Activated CD4-positive, alpha-beta T cell treated with anti-CD3 and anti-CD28 coated beads, Interleukin-2, amount 50 U/mL, for 1 hour (primary cell): Measurements from ENCODE around the gene CORO1C.
"Not testable (repeated sequence)": the region's sequence is repeated elsewhere in the genome, so short reads cannot be mapped to it uniquely, and the experiment has no call there.

ENCODE experiments used
- DNase-seq: peaks from one replicate; pipeline ENCODE4 v3.0.0-alpha.2; 2020

CORO1C gene

DNA sequence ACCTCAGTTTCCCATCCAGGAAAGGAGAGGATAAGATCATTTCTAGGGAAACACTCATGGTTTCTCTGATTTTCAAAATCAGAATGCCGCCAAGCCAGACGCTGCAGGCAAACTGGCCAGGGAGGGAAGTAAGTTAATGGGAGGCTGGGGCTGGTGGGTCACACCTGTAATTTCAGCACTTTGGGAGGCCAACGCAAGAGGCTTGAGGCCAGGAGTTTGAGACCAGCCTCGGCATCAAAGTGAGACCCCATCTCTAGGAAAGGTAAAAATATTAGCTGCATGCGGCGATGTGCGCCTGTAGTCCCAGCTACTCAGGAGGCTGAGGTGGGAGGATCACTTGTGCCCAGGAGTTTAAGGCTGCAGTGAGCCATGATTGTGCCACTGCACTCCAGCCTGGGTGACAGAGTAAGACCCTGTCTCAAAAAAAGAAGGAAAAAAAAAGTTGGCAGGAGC lies 98.2 kb downstream of the CORO1C start:
- no peak for DNase-seq

DNA sequence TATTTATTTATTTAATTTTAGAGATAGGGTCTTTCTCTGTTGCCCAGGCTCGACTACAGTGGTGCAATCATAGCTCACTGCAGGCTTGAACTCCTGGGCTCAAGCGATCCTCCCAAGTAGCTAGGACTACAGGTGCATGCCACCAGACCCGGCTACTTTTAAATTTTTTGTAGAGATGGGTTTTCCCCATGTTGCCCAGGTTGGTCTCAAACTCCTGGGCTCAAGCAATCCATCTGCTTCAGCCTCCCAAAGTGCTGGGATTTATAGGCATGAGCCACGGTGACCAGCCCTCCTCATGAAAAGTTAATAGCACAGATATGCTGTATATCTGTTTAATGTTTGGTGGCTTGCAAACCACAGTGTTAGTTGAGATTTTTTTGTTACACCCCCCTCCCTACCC lies 100.1 kb downstream of the CORO1C start:
- DNase-seq: not testable (repeated sequence)

DNA sequence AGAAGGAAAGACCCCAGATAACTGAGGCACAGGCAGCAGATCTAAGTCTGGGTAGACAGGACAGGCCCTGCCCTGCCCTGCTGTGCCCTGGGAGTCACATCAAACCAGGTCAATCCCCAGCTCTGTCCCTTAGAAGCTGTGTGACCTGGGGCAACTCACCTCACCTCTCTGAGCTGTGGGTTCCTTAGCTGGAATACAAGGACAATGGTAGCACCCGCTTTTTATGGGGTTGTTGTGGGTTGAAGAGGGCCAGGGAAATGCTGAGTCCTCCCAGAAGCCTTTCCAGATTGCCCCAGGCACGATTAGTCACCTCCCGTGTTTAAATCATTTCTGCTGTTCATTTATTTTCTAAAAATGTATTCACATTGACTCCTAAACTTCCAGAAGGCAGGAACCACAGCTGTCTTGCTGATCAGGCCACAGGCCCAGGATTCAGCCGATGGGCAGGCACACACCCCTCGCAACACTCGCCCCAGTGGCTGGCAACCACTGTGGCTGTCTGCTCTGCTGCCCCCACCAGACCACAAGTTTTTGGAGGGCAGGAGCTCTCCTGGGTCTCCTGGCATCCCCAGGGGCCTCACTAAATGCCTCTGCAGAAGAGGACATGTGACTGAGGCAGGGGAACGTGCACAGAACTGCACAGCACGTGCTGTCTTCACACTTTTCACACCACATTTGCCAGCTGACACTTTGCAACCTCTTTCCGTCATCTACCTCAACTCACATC lies 100.7 kb downstream of the CORO1C start:
- DNase-seq: no peak

DNA sequence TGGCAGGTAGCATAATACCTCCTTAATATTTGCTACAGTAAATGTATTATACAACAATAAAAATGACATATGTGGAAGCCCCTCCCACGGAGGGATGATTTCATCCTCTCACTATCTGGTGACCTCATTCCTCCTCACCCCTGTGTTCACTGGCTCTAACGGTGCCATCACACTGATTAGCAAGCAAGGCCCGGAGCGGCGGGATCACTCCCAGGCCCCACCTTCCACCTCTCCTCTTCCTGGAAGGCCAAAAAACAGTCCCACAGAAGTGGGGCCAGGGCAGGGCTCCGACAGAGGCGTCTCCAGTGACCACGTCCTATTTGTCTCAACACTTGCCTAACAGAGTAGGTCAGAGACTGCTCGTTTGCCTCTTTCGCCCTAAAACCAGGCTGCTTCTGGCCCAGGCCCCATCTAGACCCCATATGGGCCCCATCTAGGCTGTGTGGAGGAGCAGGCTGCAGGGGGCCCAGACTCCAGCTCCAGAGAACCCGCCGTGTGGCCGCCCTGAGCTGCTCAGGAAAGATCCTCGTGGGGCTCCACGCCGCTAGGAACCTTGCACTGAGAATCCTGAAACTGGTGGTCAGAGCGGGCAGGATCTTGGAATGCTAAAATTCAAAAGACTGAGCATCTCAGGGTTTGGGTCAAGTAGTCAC lies 101.4 kb downstream of the CORO1C start:
- DNase-seq: peak; percentile 47

DNA sequence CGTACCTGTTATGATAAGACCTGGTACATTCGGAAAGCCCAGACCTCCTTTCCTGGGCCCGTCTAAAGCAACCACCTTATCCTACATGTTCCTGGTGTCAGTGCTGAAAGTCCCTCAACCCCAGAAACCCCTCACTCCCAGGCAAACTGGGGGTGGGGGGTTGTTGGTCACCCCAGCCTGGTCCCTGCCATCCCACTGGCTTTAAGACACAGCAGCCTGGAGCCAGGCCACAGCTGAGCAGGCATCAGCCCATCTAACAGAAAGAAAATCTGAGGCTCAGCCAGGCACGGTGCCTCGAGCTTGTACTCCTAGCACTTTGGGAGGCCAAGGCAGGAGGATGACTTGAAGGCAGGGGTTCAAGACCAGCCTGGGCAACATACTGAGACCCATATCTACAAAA lies 102.2 kb downstream of the CORO1C start:
- no peak for DNase-seq

DNA sequence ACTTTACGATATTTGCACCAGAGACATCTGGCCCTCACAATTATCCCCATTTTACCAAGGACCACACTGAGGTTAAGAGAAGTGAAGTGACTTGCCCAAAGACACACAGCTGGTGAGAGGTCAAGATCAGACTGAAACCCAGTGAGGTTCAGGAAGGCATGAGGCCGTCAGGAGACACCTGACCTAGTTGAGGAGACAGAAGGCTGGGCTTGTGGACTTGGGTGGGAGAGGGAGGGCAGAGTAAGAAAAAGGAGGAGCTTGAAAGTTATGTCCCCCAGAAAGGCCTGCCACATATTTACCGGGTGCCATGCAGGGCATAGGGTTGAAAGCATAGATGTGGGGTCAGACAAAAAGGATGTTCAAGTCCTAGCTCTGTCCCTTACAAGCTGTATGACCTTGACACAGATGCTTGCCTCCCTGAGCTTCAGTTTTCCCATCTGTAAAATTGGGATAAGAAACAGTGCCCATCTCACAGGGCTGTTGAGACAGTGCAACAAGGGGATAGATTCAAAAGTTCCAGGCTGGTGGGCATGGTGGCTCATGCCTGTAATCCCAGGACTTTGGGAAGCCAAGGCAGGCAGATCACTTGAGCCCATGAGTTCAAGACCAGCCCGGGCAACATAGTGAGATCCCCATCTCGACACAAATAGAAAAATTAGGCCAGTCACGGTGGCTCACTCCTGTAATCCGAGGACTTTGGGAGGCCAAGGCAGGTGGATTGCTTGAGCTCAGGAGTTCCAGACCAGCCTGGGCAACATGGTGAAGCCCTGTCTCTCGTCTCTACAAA lies 104.0 kb downstream of the CORO1C start:
- DNase-seq: no peak

DNA sequence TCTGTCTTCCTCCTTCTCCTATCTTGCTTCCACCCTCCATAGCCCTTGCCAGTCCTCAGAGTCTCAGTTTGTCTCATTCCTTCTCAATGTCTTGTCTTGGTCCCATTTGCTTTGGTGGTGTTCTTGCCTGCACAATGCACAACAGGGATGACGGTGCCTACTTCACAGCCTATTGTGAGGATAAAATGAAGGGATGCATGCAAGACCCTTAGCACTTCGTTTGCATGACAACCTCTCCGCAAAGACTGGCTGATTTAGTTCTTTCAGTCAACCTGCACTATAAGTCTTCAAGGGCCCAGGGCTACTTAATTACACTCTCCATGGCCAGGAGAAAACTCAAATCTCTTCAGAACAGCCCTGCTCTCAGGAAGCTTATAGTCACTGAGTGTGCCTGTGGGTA lies 106.1 kb downstream of the CORO1C start:
- no peak for DNase-seq

DNA sequence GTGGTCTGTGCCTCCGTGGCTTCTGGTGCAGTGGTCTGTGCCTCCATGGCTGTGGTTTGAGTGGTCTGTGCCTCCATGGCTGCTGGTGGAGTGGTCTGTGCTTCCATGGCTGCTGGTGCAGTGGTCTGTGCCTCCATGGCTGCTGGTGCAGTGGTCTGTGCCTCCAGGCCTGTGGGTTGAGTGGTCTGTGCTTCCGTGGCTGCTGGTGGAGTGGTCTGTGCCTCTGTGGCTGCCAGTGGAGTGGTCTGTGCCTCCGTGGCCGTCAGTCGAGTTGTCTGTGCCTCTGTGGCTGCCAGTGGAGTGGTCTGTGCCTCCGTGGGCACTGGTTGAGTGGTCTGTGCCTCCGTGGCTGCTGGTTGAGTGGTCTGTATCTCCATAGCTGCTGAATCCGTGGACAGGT lies 107.7 kb downstream of the CORO1C start:
- no peak for DNase-seq

DNA sequence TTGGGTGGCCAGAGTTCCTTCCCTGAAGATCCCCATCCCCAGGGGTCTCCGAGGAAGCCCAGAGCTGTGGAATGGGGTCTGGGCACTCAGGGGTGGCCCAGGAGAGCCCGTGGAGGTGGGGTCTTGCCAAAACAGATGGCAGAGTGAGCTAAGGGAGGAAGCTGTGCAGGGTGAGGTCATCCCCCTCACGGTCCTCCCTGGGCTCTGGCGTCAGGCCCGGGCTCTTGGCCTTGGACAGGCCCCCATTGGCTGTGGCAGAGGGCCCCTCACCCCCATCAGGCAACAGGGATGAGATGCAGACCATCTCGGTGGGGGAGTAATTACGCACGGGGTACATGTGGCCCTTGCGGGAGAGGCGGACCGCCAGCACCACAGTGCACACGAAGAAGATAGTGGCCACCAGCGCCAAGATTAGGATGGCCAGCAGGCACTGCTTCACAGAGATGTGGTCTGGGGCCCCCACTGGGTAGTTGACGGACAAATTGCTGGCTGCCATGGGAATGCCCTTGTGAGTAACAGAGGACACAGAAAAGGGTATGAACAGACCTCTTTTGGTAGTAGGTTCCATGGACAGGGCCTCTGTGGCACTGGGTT lies 108.3 kb downstream of the CORO1C start:
- DNase-seq: no peak

DNA sequence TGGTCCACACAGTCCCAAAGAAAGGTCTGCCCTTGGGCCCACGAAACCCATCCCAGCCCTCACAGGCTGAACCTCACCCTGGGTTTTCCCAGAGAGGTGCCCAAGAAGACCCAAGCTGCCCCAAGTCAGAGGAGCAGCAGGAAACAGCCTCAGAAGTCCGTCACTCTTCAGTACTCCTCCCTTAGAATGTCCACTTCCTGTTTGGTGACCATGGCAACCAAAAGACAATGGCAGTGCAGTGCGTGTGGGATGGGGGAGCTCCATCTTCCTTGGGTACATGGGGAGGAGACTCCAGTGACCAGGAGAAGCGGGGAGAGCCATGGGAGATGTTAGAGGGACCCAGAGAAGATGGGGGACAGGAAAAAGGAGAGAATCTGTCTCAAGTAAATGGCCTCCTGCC lies 108.9 kb downstream of the CORO1C start:
- DNase-seq: no peak

DNA sequence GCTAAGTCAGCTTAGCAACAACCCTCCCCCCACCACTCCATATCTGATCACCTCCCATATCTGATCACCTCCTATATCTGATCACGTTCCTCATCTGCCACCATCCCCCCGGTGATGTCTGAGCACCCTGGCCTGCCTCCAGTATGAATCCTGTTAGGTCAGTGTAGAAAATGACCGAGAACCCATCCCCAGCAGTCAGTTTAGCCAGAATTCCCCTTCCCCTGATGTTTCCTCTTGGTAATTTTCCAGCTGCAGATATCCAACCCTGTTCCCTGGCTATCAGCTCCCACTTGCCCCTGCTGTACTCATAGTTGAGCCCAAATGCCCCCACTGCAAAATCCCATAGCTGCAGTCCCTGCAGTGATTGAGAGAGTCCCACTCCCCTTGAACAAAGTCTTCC lies 110.2 kb downstream of the CORO1C start:
- no peak for DNase-seq

DNA sequence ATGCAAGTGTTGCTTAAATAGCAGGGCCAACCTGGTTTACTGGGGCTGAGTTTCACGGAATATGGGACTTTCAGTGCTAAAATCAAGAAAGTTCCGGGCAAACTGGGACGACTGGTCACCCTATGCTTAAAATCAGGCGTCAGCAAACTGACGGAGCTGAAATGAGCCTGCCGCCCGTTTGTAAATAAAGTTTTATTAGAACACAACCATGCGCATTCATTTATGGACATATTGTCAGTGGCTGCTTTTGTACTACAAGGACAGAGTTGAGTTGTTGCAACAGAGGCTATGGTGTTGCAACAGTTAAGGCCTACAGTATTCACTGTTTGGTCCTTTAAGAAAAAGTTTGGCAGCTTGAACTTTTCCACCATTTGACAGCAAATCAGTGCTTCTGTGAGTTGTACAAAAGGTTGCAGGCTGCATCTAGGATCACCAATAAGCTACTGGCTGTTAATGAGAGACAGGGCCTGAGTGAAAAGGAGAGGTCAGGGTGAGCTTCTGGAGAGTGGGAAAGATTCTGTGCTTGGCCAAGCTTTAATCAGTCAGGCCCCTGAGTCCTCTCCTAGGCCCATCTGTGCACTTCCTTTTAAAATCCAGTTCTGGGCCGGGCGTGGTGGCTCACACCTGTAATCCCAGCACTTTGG lies 111.0 kb downstream of the CORO1C start:
- DNase-seq: no peak

DNA sequence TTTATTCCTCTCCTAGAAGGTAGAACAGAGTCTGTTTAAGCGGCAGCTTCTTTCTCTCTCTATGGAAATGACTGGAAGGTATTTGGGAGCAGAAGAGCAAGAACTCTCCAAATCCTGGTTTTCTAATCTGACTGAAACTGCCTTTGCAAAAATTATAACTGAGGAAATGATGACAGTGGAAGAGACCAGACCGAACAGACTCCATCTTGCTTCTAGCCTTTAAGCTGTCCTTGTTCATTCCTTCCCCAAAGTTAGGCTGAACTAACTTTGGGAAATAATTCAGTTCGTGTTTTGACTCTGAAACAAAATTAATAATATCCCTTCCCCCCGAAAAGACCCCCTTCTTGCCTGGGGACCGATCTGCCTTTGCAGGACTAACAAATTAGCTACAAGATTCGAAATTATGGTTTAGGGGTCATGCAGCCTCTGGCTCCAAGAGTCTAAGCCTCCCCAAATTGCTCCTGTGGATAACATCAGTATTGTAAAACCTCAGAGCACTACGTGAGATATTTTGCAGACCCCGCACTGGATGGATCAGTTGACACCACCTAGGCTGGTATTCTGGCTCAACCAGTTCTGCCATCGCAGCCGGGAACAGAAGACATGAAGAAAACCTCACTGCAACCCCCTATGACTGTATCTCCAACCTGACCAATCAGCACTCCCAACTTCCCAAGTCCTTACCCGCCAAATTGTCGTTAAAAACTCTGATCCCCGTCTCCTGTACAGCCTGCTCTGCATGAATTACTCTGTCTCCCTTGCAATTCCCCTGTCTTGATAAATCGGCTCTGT lies 111.8 kb downstream of the CORO1C start:
- DNase-seq: no peak

DNA sequence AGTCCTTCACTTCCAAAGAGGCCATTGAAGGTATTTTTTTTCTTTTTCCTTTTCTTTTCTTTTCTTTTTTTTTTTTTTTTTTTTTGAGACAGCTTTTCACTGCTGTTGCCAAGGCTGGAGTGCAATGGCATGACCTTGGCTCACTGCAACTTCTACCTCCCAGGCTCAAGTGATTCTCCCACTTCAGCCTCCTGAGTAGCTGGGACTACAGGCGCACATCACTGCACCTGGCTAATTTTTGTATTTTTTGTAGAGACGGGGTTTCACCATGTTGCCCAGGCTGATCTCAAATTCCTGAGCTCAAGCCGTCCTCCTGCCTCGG lies 112.4 kb downstream of the CORO1C start:
- not testable (repeated sequence) for DNase-seq

DNA sequence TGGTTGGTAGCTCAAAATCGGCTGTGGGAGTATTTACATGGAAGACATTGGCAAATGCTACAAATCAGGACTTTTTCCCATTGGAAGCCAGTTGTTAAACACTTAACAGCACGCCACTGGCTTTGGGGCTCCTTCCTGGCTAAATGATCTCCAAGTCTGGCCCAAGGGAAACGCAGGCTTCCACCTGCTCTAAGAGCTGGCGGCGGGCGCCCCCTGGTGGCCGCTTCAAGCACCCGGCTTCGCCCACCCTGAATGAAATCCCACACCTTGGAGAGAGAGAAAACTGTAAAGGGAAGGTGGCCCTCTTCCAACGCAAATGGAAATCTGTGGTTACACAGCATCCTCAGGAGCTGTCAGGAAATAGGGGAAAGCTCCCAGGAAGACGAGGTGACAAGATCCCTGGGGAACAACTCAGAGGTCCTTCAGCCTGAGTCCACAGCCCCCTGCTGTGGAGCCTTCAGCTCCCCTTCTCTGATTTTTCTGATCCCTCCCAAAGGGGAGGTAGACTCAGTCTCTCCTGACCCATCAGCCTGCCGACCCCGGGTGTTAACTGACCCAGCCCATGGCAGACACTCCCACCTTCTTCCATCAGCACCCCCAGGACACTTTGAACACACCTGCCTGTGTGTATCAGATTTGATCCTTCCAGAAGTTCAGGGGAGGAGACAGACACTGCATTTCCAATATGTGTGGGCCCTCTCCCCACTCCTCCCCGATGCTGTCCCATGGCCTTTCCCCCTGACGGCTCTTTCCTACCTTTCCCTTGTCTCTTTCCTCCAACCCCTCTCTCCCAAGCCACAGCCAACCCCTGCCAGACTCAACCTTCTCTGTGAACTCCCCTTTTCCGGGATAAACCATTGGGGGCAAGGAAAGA lies 113.0 kb downstream of the CORO1C start:
- DNase-seq: peak; percentile 77

DNA sequence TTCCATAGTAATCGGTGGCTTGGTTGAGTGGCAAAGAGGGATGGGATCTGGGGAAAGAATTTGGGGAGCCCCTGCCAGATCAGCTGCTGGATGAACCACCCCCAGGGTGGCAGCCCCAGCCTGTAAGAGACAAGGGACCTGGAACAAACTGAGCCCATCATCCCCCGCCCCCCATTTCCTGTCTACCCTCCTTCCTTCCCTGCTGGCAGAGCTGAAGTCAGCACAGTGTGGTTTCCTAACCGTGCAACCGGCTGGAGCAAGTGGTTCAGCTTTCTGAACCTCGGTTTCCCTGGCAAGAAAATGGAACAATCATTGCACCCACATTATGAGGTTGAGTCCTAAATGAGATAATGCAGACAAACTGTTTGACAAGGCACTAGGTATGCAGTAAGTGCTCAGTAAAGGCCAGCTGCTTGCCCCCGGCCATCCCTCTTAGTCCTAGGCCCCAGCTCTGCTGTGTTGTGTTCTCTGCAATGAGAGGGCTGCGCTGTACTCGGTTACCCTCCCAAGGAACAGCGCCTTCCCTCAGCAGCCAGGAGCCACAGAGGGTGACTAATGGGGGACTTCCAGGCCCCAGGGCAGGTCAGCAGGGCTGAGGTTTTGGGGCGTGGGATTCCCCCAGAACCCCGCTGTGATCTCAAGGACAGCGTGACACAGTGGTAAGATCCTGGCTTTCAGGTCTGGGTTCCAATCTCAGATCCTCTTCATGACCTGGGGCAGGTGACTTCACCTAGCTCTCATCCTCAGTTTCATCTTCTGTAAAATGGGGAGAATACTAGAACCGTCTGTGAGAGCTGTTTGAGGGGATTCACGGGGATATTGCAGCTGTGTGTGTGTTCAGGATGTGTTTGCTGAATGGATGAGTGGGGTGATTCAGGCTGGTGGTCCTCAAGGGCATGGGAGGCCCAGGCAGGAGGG lies 114.1 kb downstream of the CORO1C start:
- peak; percentile 70 for DNase-seq

DNA sequence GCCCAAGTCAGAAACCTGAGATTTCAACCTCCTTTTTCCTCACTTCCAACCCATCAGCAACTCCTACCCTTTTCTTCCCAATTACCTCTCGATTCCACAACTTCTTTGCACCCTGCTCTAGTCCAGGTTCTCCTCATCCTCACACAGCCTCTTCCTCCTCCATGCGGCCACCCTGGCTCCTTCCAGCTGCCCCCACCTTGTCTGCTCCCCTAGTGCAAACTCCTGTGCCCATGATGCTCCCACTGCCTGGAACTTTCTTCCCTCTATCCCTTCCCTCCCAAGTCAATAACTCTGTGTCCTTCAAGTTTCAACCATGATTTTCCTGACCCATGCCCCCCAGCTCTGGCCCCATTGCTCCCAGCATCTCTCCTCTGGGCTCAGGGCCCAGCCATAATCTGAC lies 115.0 kb downstream of the CORO1C start:
- DNase-seq: no peak

DNA sequence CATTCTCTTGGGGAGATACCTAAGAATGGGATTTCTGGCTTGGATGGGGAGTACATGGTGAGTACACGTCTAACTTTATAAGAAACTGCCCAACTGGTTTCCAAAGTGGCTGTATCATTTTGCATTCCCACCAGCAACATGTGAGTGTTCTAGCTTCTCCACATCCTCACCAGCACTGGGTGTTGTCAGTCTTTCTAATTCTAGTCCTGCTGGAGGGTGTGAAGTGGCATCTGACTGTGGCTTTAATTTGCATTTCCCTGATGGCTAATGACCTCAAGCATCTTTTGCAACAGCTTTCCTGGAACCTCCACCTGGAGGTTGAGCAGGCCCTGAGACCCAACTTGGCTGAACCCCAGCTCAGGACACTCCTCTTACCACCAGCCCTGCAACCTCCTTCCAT lies 115.4 kb downstream of the CORO1C start:
- DNase-seq: no peak

DNA sequence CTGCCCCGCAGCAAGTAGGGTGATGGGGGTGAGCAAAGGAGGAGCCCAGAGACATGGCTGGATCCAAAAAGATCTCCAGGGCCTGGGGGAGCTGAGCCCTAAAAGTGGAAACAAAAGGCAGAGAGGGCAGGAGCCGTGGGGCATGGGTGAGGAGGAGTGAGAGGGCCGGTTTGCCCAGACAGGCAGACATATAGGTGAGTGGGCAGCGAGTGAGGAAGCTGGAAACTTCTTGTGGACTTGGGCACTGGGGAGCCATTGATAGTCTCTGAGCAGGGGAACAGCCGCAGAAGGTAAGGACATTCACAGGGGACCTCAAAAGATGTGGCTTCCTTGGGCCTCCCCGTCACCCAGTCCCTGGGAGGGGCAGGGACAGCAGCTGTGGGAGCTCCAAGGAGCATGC lies 116.7 kb downstream of the CORO1C start:
- no peak for DNase-seq

DNA sequence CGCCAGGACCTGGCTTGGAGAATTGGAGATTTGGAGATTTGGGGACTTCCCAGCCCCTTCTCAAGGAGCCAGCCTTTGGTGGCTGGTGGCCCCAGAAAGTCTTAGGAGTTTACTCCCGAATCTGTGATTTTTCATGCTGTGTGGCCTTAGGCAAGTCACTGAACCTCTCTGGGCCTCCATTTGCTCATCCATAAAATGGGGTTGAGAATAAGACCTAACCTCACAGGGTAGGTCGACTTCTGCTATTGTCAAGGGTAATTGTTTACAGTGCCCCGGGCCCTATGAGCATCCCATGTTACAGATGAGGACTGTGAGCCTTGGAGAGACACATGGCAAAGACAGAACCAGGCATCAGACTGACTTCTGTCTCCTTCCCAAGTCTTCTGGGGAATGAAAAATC lies 117.3 kb downstream of the CORO1C start:
- DNase-seq: no peak
